GM13976 (cell line): ENCODE data around the gene CALHM6.

Experiments used
- DNase-seq: peaks from one replicate; pipeline ENCODE4 v3.0.0; 2012; ENCODE audit warnings: low spot score
- CTCF ChIP-seq: IDR thresholded peaks from 2 replicates; pipeline ENCODE4 v1.5.1; 2012; ENCODE audit warnings: borderline replicate concordance, mild to moderate bottlenecking; ENCODE audit not compliant: insufficient read depth; ENCODE audit errors: extremely low read depth, missing control alignments, control extremely low read depth
- in situ Hi-C: fragments of 300-500 bp; cut with MboI; formaldehyde crosslinking; loops from one replicate; pipeline ENCODE4 v1.12.0; 2022; ENCODE audit warnings: low sequenced_read_pairs, mixed read lengths, inconsistent platforms; ENCODE audit not compliant: unreplicated experiment

The CALHM6 gene

GRCh38 chr6:116443105-116443504, 18.1 kb upstream of the CALHM6 start:
- no peak for TF ChIP-seq CTCF
- in situ Hi-C loops, result loop anchor here (25.0 kb wide), 1 partner anchor 156 kb away; the partner anchor contains the start of gene TSPYL1
- no peak for DNase-seq

- in situ Hi-C loops, result loop anchor here (25.0 kb wide), 1 partner anchor 157 kb away; the partner anchor contains the start of gene TSPYL1
- DNase-seq, result peak; percentile 41
- peak; percentile 58 for TF ChIP-seq CTCF
These were observed 17.1 kb upstream of the CALHM6 start for GRCh38 chr6:116444092-116444491.

GRCh38 chr6:116444575-116444974, 16.6 kb upstream of the CALHM6 start:
- no peak for DNase-seq
- in situ Hi-C loops, result loop anchor here (25.0 kb wide), 1 partner anchor 157 kb away; the partner anchor contains the start of gene TSPYL1
- no peak for TF ChIP-seq CTCF

- DNase-seq, result no peak
- no peak for TF ChIP-seq CTCF
- in situ Hi-C loops, result loop anchor here (25.0 kb wide), 1 partner anchor 158 kb away; the partner anchor contains the start of gene TSPYL1
These were observed 16.1 kb upstream of the CALHM6 start for GRCh38 chr6:116445102-116445501.

GRCh38 chr6:116446399-116446798, 14.8 kb upstream of the CALHM6 start:
- in situ Hi-C loops, result loop anchor here (25.0 kb wide), 1 partner anchor 159 kb away; the partner anchor contains the start of gene TSPYL1
- no peak for DNase-seq
- no peak for TF ChIP-seq CTCF

GRCh38 chr6:116447052-116447451, 14.1 kb upstream of the CALHM6 start:
- no peak for TF ChIP-seq CTCF
- DNase-seq, result no peak
- in situ Hi-C loops, result loop anchor here (25.0 kb wide), 1 partner anchor 160 kb away; the partner anchor contains the start of gene TSPYL1
